Hepatocyte (in vitro differentiated cells): ENCODE data around the gene HIVEP1. TPM values are rescaled to one million over a fixed set of nuclear protein-coding genes. Genes with fewer than 3 reads are reported as not detected.

Experiments used
- DNase-seq: peaks from one replicate; pipeline ENCODE4 v3.0.0-alpha.2; 2016; ENCODE audit warnings: low spot score
- H2AFZ ChIP-seq: fragments of 200-600 bp; sonication (generic); 2 replicates; pipeline ENCODE4 v1.6.0; 2016; ENCODE audit warnings: antibody characterized with exemption, mild to moderate bottlenecking
- H3K27ac ChIP-seq: fragments of 200-600 bp; sonication (generic); 2 replicates; pipeline ENCODE4 v1.5.1; 2016; ENCODE audit warnings: mild to moderate bottlenecking
- H3K27me3 ChIP-seq: fragments of 200-600 bp; sonication (generic); 2 replicates; pipeline ENCODE4 v1.6.1; 2016
- H3K36me3 ChIP-seq: fragments of 200-600 bp; sonication (generic); replicated peaks from 2 replicates; pipeline ENCODE4 v1.5.1; 2016; ENCODE audit warnings: low read depth; ENCODE audit not compliant: insufficient read depth
- H3K4me1 ChIP-seq: fragments of 200-600 bp; sonication (generic); 2 replicates; pipeline ENCODE4 v1.5.1; 2016; ENCODE audit warnings: mild to moderate bottlenecking, moderate library complexity; ENCODE audit not compliant: insufficient read depth
- H3K4me2 ChIP-seq: fragments of 200-600 bp; sonication (generic); 2 replicates; pipeline ENCODE4 v1.6.0; 2016
- H3K4me3 ChIP-seq: fragments of 200-600 bp; sonication (generic); 2 replicates; pipeline ENCODE4 v1.5.1; 2016; ENCODE audit warnings: mild to moderate bottlenecking
- H3K79me2 ChIP-seq: fragments of 200-600 bp; sonication (generic); 2 replicates; pipeline ENCODE4 v1.6.0; 2017; ENCODE audit warnings: mild to moderate bottlenecking
- H3K9me2 ChIP-seq: fragments of 200-600 bp; sonication (generic); replicated peaks from 2 replicates; pipeline ENCODE4 v1.6.0; 2017; ENCODE audit warnings: mild to moderate bottlenecking; ENCODE audit not compliant: insufficient read depth
- H3K9me3 ChIP-seq: fragments of 200-600 bp; sonication (generic); 2 replicates; pipeline ENCODE4 v1.5.1; 2016; ENCODE audit warnings: low read depth, mild to moderate bottlenecking
- H4K20me1 ChIP-seq: fragments of 200-600 bp; sonication (generic); 2 replicates; pipeline ENCODE4 v1.6.0; 2016; ENCODE audit warnings: mild to moderate bottlenecking; ENCODE audit not compliant: insufficient read depth, poor library complexity, severe bottlenecking
- CTCF ChIP-seq: fragments of 200-600 bp; sonication (generic); IDR thresholded peaks from 2 replicates; pipeline ENCODE4 v1.5.1; 2016; ENCODE audit warnings: antibody characterized with exemption, mild to moderate bottlenecking; ENCODE audit not compliant: poor library complexity
- EZH2 ChIP-seq: fragments of 200-600 bp; sonication (generic); IDR thresholded peaks from 2 replicates; pipeline ENCODE4 v1.6.1; 2016; ENCODE audit warnings: antibody characterized with exemption, mild to moderate bottlenecking, borderline replicate concordance
- EZH2phosphoT487 ChIP-seq: fragments of 200-600 bp; sonication (generic); IDR thresholded peaks from one replicate; pipeline ENCODE4 v1.6.1; 2018; ENCODE audit warnings: antibody characterized with exemption, mild to moderate bottlenecking, low read depth, moderate library complexity; ENCODE audit not compliant: unreplicated experiment, severe bottlenecking
- WGBS: methylation state at CpG from one replicate; pipeline ENCODE4 v1.1.6; 2016; ENCODE audit warnings: low lambda C conversion rate; ENCODE audit errors: missing lambda C conversion rate; 5-methylcytosine and 5-hydroxymethylcytosine counted together
- polyA plus RNA-seq: library from polyadenylated mRNA; unstranded; fragments of >200 nt; fragmentation: Nextera tagmentation; extraction: Ambion mirVana; gene quantifications from 2 replicates; pipeline ENCODE4 v1.2.1, GENCODE V29; 2016
- total RNA-seq: library from RNA; depleted of rRNA; stranded (reverse); fragments of >200 nt; gene quantifications from 2 replicates; pipeline ENCODE4 v1.2.3, GENCODE V29; 2014

Gene HIVEP1
- total and polyA plus RNA-seq, 2 experiments from 2014 or later = 8.7 to 33.7 TPM

GRCh38 chr6:12200761-12201160 is 188.6 kb downstream of the HIVEP1 start:
- Histone ChIP-seq H3K9me2 (no peaks in the 10 kb centered on the region), H3K4me2 (no peak overlapping the region), H3K27me3 (no peaks in the 10 kb centered on the region), H3K27ac (no peak overlapping the region), H3K4me3 (no peak overlapping the region), H3K9me3 (no peaks in the 10 kb centered on the region), H3K4me1 (peaks cover 4% of the 10 kb centered on the region), H2AFZ (no peak overlapping the region), H3K36me3 (no peaks in the 10 kb centered on the region), H4K20me1 (no peaks in the 10 kb centered on the region), H3K79me2 (no peaks in the 10 kb centered on the region)
- DNase-seq = no peak
- TF ChIP-seq EZH2phosphoT487 = no peak
- no peak for TF ChIP-seq CTCF
- 96% methylated on average over 1 of the region's 1 CpG for WGBS

- Histone ChIP-seq H3K79me2 (no peaks in the 10 kb centered on the region), H3K4me3 (no peak overlapping the region), H2AFZ (no peak overlapping the region), H3K27me3 (no peaks in the 10 kb centered on the region), H3K9me2 (no peaks in the 10 kb centered on the region), H3K27ac (peak overlapping the region; percentile 92), H4K20me1 (no peaks in the 10 kb centered on the region), H3K4me2 (no peak overlapping the region), H3K4me1 (peaks cover 4% of the 10 kb centered on the region), H3K36me3 (no peaks in the 10 kb centered on the region), H3K9me3 (no peaks in the 10 kb centered on the region)
- WGBS = 10% methylated on average over 6 of the region's 6 CpGs
- peak; percentile 65 for DNase-seq
- no peak for TF ChIP-seq EZH2
- no peak for TF ChIP-seq CTCF
- no peak for TF ChIP-seq EZH2phosphoT487
These were observed 190.9 kb downstream of the HIVEP1 start for GRCh38 chr6:12203001-12203400.

GRCh38 chr6:12208190-12208589 is 196.1 kb downstream of the HIVEP1 start:
- Histone ChIP-seq H3K4me3 (no peak overlapping the region), H3K36me3 (no peaks in the 10 kb centered on the region), H3K4me1 (peaks cover 4% of the 10 kb centered on the region), H3K79me2 (no peaks in the 10 kb centered on the region), H3K4me2 (no peak overlapping the region), H2AFZ (no peak overlapping the region), H4K20me1 (no peaks in the 10 kb centered on the region), H3K9me3 (no peaks in the 10 kb centered on the region), H3K9me2 (no peaks in the 10 kb centered on the region), H3K27me3 (no peaks in the 10 kb centered on the region), H3K27ac (no peak overlapping the region)
- TF ChIP-seq EZH2phosphoT487 (no peak), CTCF (no peak), EZH2 (no peak)
- DNase-seq = no peak
- 96% methylated on average over 8 of the region's 8 CpGs for WGBS

- no peaks in the 10 kb centered on the region for H3K79me2 ChIP-seq
- H3K4me3 ChIP-seq = no peak overlapping the region
- no peak overlapping the region for H3K4me2 ChIP-seq
- H3K4me1 ChIP-seq = no peaks in the 10 kb centered on the region
- H2AFZ ChIP-seq = no peak overlapping the region
- no peaks in the 10 kb centered on the region for H3K36me3 ChIP-seq
- no peak for DNase-seq
- 95% methylated on average over 4 of the region's 4 CpGs for WGBS
- H4K20me1 ChIP-seq = no peaks in the 10 kb centered on the region
- H3K9me3 ChIP-seq = no peaks in the 10 kb centered on the region
- H3K9me2 ChIP-seq = no peaks in the 10 kb centered on the region
- TF ChIP-seq CTCF (no peak), EZH2phosphoT487 (no peak), EZH2 (no peak)
- H3K27me3 ChIP-seq = no peaks in the 10 kb centered on the region
- H3K27ac ChIP-seq = no peak overlapping the region
These were observed 196.6 kb downstream of the HIVEP1 start for GRCh38 chr6:12208673-12209072.
